GM21515 (cell line): Measurements from ENCODE around the gene GAMT.

Experiments used
- ATAC-seq: cut with Tn5 transposase; IDR thresholded peaks from one replicate; pipeline ENCODE4 v1.9.1; 2021; ENCODE audit not compliant: unreplicated experiment

Gene GAMT

DNA sequence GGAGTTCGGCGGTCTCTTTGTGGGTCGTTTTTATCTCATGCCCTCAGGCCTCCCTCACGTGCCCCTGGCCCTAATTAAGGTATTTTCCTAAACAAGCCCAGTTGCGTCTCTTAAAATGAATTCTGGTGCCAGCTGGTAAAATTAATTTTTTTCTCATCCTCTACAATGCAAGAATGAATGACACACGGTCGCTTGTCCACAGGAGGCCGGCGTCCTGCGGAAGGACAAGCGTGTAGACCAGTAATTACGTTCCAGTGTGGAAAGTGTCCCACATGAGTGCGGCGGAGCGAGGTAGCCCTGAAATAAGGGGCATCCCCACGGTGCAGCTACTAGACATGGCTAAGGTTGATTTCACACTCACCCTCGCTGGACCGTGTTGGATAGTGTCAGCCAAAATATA lies 52.1 kb downstream of the GAMT start:
- no peak for ATAC-seq
